Left renal pelvis (tissue), 4 donors: ENCODE results near the gene VRTN. TPM values are rescaled to one million over a fixed set of nuclear protein-coding genes. Genes with fewer than 3 reads are reported as not detected.
"Not testable (repeated sequence)": the region's sequence is repeated elsewhere in the genome, so short reads cannot be mapped to it uniquely, and the experiment has no call there.

Source experiments
- DNase-seq, 4 donors: peaks; one replicate each; pipeline ENCODE4 v3.0.0-alpha.2; 2013; ENCODE audit warnings: low read depth in 4 of 4, low spot score in 3 of 4
- polyA plus RNA-seq, 4 donors: library from polyadenylated mRNA; unstranded; fragments of 120-200 nt; gene quantifications; one replicate each; pipeline ENCODE4 v1.2.1, GENCODE V29; 2013; ENCODE audit not compliant: insufficient read length in 4 of 4

Gene VRTN
- polyA plus RNA-seq = not detected

DNA sequence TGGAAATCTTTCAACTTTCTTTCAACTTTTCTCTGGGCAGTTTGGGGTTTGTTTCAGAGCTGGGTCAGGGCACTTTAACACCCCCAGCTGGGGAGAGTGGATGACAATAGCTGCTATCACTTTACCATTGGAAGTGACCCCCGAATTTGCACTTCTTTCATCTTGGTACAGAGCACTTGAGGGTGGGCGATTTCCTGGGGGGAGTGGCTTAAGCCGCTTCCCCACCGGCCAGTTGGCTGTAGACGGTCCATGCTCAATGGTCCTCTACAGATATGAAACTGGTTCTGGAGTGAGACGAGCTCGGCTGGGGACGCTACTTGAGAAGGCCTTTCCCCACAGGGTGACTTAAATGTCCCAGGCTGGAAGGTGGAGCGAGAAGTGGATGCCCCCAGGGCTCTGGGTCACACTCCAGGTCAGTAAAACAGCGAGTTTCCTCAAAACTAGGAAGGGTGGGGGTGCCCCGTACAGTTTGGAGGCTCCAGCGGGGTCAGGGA is at the start of gene VRTN:
VRTN (plus strand) TSS at position 231 of the 494 bp plus-strand sequence. CDS start 8,313 bp downstream, outside the sequence.
- no peak for DNase-seq

DNA sequence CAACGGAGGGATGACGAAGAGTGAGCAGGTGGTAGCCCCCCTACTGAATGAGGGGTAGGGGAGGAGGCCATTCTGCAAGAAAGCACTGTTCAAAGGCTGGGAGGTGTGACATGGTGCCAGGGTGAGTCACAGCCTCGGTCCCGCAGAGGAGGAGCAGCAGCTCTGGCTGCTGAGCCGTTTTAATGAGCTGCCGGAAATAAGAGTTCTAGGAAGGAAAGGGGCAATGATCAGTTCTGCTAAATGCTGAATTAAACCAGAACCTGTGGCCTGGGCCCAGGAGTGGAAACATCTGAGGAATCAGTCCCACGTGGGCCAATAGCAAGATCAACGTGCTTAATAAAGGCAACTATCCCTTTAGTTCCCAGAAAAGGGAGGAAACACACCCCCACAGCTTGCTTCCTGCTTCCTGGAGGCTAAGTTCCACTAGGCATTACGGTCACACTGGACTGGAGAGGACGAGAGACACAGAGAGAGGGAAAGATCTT is 49.2 kb upstream of the VRTN start:
- no peak for DNase-seq

- no peak for DNase-seq
Measured at GRCh38 chr14:74301594-74302151, 46.6 kb upstream of the VRTN start.

GRCh38 chr14:74302152-74302628 is 46.1 kb upstream of the VRTN start:
- DNase-seq = no peak

GRCh38 chr14:74302634-74303569 is 45.4 kb upstream of the VRTN start, which contains the start of gene ABCD4:
Gene ABCD4 (minus strand): TSS chr14:74302934. CDS start chr14:74302912, 22 bp downstream.
- DNase-seq = peak; percentile 75 to 86 (median 83)

DNA sequence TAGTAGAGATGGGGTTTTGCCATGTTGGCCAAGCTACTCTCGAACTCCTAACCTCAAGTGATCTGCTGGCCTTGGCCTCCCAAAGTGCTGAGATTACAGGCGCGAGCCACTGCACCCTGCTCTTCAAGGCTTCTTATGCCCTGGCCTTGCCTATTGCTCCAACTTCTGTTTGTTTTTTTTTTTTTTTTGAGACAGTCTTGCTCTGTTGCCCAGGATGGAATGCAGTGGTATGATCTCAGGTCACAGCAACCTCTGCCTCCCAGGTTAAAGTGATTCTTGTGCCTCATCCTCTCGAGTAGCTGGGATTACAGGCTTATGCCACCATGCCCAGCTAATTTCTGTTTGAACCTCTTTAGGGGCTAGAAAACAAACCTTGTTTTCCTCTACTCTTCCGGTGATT is 39.6 kb upstream of the VRTN start:
- no peak for DNase-seq

- DNase-seq = no peak
Measured at GRCh38 chr14:74309125-74310022, 38.9 kb upstream of the VRTN start.

DNA sequence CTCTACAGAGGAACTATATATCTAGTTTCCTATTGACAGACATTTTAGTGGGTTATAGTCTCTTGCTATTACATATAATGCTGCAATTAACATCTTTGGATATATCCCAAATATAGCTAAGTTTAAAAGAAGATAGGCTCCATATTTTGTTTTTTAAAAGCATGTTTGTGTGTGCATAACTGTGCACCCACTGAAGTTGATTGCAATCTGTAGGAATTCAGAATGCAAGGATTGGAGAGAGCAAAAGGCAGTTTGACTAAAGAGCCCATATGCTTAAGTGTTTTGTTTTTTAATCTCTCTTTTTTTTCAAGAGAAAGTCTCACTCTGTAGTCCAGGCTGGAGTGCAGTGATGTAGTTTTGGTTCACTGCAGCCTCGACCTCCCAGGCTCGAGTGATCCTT is 36.1 kb upstream of the VRTN start:
- DNase-seq = no peak

DNA sequence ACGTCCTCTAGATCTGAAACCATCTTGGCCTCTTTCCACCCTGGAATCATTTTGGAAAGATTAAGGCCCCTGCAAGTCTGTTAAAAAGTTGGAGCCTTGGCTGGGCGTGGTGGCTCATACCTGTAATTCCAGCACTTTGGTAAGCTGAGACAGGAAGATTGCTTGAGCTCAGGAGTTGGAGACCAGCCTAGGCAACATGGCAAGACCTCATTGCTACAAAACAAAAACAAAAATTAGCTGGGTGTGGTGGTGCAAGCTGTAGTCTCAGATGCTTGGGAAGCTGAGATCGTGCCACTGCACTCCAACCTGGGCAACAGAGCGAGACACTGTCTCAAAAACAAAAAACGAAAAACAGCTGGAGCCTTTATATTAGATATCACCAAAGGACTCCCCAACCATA is 34.7 kb upstream of the VRTN start:
- DNase-seq = no peak

GRCh38 chr14:74314576-74314975 is 33.7 kb upstream of the VRTN start:
- no peak for DNase-seq

DNA sequence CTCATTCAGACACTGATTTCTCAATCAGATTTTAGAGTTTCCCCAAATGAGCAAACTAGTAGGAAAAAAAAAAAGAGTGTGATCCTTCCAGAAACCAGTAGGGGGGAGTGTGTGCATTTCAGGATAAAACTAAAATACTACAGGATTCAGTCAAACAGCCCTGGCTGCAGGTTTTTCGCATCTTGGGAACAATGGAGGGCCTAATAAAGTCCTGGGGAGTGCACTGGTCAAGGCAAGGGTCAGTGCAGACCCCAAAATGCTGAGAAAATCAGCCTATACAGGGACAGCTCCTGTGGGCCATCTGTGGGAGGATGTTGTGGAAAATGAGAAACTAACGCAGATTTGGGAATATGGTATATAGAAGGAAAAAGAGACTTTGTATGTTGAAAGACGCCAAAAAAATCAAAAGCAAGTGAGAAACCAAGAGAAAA is 23.3 kb upstream of the VRTN start:
- no peak for DNase-seq

- DNase-seq = no peak
Measured at GRCh38 chr14:74325446-74325845, 22.8 kb upstream of the VRTN start.

- DNase-seq = peak in 1 of 4 donors; percentile 24
Measured at GRCh38 chr14:74326369-74327152, 21.7 kb upstream of the VRTN start.

DNA sequence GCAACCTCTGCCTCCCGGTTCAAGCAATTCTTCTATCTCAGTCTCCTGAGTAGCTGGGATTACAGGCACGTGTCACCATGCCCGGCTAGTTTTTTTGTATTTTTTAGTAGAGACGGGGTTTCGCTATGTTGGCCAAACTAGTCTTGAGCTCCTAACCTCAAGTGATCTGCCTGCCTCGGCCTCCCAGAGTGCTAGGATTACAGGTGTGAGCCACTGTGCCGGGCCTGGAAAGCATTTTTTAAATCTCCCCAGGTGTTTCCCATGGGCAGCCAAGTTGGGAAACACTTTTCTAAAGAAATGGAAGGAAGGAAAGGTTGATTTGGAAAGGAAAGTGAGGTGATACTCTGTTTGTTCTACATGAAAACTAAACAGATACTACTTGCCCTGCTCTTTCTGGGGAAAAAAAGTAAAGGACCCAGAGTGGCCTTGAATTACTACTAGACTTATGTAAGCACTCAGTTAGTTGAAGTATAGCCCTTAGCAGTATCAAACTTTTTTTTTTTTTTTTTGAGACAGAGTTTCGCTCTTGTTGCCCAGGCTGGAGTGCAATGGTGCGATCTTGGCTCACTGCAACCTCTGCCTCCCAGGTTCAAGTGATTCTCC is 18.2 kb upstream of the VRTN start:
- DNase-seq = not testable (repeated sequence)

GRCh38 chr14:74333909-74334308 is 14.4 kb upstream of the VRTN start:
- DNase-seq = no peak

DNA sequence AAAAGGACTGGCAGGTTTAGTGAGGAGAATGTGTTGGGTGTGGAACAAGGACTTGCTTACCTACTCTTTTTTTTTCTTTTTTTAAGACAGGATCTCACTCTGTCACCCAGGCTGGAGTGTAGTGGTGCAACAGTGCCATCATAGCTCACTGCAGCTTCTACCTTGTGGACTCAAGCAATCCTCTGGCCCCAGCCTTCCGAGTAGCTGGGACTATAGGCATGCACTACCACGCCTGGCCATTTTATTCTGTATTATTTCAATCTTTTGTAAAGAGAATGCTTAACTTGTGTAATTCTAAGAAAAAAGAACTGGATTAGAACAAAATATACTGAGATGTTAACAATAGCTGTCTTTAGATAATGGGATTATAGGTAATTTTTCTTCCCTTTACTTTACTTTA is 1.9 kb upstream of the VRTN start:
- no peak for DNase-seq

DNA sequence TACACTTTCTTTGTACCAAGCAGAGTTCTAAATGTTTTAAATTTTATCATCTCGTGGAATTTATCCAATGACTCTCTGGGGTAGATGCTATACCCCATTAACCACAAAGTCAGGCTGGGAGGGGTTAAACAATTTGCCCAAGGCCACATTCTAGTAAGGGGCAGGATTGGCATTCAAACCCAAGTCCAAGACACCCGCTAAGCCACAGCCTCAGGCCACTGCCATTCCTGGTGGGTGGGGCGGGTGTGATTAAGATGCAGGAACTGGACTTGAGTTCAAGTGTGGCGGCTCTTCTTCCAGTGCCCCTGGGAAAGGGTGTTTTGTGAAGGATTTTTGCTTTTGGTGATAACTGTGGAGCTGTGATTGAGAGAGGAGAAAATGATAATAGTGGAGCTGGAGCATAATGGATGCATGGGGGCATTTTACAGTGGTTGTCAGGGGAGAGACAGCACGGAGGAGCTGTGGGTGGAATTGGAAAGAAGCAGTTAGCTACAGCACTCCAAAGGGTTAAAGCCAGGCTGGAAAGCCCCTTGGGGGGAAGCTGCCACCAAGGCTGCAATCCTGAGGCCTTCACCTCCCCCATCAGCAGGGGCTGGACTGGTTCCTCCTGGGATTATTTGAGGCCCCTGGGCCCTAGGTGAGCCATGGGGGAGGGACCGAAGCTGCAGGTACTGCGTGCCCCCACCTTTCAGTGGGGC is 1.0 kb upstream of the VRTN start:
- no peak for DNase-seq

GRCh38 chr14:74347795-74348100 is 523 bp upstream of the VRTN start:
- no peak for DNase-seq
